ENCODE data around the gene ABLIM3.

The ABLIM3 gene

GRCh38 chr5:149277801-149278200 is 136.5 kb downstream of the ABLIM3 start:
- DNase-seq (ENCODE audit: low read depth), result no peak
- TF ChIP-seq, protein P1, sequence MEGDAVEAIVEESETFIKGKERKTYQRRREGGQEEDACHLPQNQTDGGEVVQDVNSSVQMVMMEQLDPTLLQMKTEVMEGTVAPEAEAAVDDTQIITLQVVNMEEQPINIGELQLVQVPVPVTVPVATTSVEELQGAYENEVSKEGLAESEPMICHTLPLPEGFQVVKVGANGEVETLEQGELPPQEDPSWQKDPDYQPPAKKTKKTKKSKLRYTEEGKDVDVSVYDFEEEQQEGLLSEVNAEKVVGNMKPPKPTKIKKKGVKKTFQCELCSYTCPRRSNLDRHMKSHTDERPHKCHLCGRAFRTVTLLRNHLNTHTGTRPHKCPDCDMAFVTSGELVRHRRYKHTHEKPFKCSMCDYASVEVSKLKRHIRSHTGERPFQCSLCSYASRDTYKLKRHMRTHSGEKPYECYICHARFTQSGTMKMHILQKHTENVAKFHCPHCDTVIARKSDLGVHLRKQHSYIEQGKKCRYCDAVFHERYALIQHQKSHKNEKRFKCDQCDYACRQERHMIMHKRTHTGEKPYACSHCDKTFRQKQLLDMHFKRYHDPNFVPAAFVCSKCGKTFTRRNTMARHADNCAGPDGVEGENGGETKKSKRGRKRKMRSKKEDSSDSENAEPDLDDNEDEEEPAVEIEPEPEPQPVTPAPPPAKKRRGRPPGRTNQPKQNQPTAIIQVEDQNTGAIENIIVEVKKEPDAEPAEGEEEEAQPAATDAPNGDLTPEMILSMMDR (IDR thresholded peaks at IDR 0.05; ENCODE audit: control insufficient read depth, insufficient read depth, low read depth, low read length, missing control alignments), result no peak
- no peak overlapping the region for H3K4me3 ChIP-seq (ENCODE audit: control insufficient read depth, low read depth, low read length)

DNA sequence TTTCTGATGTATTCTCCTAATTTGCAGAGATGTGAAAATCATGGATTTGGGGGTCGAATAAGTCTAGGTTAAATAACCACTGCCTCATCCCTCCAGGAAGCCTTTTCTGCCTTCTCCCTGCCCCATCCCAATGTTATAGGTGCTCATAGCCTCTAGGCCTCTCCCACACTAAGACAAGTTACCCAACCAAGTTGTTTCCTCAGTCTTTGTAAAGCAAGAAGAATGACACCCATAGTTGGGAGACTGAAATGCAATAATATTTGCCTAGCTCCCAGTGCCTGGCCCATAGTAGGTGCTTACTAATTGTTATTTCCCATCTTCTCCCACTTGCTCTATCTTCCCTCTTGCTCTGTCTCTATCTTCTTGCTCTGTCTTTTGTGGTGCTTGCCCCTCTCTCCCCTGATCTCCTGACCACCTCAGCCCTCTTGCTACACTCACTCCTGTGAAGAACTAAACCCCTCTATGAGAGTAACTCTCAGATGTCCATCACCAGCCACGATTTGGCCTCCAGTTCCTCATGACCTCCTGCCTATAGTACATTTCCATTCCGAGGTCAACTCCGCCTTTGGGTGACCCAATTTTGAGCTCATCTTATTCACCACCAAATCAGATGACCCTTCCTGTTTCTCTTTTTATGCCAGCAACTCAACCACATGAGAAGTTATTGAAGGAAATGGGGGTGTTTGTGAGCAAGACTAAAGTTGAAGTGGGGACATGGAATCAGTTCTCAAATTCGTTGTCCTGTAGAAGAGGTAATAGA is 137.3 kb downstream of the ABLIM3 start:
- TF ChIP-seq, protein P1 (IDR thresholded peaks at IDR 0.05; ENCODE audit: control insufficient read depth, insufficient read depth, low read depth, low read length, missing control alignments), result no peak
- H3K4me3 ChIP-seq (ENCODE audit: control insufficient read depth, low read depth, low read length), result no peak overlapping the region
- no peak for DNase-seq (ENCODE audit: low read depth)

DNA sequence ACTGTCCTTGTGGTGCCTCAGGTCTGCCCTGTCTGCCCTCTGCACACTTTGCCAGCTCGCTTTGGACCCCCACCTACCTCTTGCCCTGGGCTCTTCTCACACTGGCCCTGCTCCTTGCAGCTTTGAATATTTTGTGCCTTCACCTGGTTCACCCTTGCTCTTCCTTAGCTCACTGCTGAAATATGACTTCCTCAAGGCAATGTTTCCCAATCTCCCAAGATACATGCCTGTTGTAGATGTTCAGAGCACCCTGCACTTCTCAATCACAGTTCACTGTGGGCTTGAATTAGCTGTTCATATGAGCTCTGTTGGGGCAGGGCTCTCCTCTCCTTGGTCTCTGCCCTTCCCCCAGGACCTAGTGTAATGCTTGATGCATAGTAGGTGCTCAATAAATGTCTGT is 138.4 kb downstream of the ABLIM3 start:
- no peak overlapping the region for H3K4me3 ChIP-seq (ENCODE audit: control insufficient read depth, low read depth, low read length)
- TF ChIP-seq, protein P1 (IDR thresholded peaks at IDR 0.05; ENCODE audit: control insufficient read depth, insufficient read depth, low read depth, low read length, missing control alignments), result no peak
- no peak for DNase-seq (ENCODE audit: low read depth)

DNA sequence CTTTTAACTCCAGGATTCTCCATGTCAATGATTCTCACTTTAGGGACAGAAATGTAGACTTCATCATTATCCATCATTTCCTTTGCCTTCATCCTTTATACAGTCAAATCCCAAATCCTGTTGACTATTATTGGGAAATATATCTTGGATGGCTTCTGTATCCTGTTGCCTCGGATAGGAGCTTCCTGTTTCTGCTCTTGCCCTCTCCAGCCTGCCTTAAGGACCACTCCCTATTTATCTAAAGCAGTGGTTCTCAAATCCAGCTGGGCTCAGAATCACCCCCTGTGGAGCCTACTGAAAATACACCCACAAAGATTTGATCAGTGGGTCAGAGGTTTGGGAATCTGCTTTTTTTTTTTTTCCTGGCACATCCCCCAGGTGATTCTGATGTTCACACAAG is 138.8 kb downstream of the ABLIM3 start:
- DNase-seq (ENCODE audit: low read depth), result no peak
- no peak overlapping the region for H3K4me3 ChIP-seq (ENCODE audit: control insufficient read depth, low read depth, low read length)
- TF ChIP-seq, protein P1 (IDR thresholded peaks at IDR 0.05; ENCODE audit: control insufficient read depth, insufficient read depth, low read depth, low read length, missing control alignments), result no peak

DNA sequence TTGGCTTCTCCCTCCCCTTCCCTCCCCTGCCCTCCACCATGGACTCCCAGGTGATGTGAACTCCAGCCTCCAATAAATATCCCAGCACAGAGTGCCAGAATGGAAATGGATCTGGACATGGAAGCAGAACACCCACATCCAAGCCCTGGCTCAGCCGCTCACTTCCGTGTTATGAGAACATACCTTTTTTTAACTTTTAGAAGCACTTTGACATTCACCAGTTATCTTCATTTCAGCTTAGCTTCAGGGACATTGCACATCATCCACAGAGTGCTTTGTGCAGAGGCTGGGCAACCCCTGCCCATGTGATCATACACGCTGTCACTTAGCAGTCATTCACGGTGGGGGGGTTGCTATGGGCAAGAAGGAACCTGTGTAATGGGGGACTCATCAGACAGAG is 139.5 kb downstream of the ABLIM3 start:
- TF ChIP-seq, protein P1 (IDR thresholded peaks at IDR 0.05; ENCODE audit: control insufficient read depth, insufficient read depth, low read depth, low read length, missing control alignments), result no peak
- DNase-seq (ENCODE audit: low read depth), result no peak
- H3K4me3 ChIP-seq (ENCODE audit: control insufficient read depth, low read depth, low read length), result no peak overlapping the region

- no peak for DNase-seq (ENCODE audit: low read depth)
- H3K4me3 ChIP-seq (ENCODE audit: control insufficient read depth, low read depth, low read length), result no peak overlapping the region
- TF ChIP-seq, protein P1 (IDR thresholded peaks at IDR 0.05; ENCODE audit: control insufficient read depth, insufficient read depth, low read depth, low read length, missing control alignments), result no peak
These were observed 141.0 kb downstream of the ABLIM3 start for GRCh38 chr5:149282027-149282965.

All from AG09309 (cell line).